RWPE1 (cell line): ENCODE results near the gene OGDH.

ENCODE experiments used
- CTCF ChIA-PET: fragments of 350-600 bp; sonication (Branson Sonifier 250); formaldehyde crosslinking; extraction: SDS; loops from one replicate; lab custom pipeline; 2021; lab: Yijun Ruan, JAX
- POLR2A ChIA-PET: fragments of 400-600 bp; formaldehyde crosslinking; extraction: SDS; loops from one replicate; lab custom pipeline; 2020; ENCODE audit warnings: antibody characterized with exemption; ENCODE audit not compliant: low non-redundant PET; lab: Yijun Ruan, JAX
- DNase-seq: peaks from one replicate; pipeline ENCODE4 v3.0.0; 2012; ENCODE audit warnings: low spot score
- H3K27ac ChIP-seq: fragments of 450-650 bp; 2 replicates; pipeline ENCODE4 v1.5.1; 2017
- CTCF ChIP-seq: fragments of 450-650 bp; conservative IDR thresholded peaks from 2 replicates; pipeline ENCODE4 v1.5.1; 2017; ENCODE audit warnings: low read depth, mild to moderate bottlenecking

The OGDH gene

GRCh38 chr7:44634839-44635591, 28.6 kb downstream of the OGDH start:
- POLR2A ChIA-PET = no interaction called here
- H3K27ac ChIP-seq = peak overlapping the region; percentile 99
- TF ChIP-seq CTCF = no peak
- CTCF ChIA-PET = interaction anchor here (0.5 to 0.6 kb wide), 3 partner anchors 19 to 197 kb away, joined by 3 read pairs; no protein-coding TSS in a partner anchor
- DNase-seq = no peak

GRCh38 chr7:44636041-44636584, 29.7 kb downstream of the OGDH start:
- ChIA-PET POLR2A (no interaction called here), CTCF (interaction anchor here (0.5 to 0.6 kb wide), 3 partner anchors 87 to 215 kb away, joined by 3 to 4 read pairs (median 3); no protein-coding TSS in a partner anchor)

GRCh38 chr7:44636926-44637325, 30.5 kb downstream of the OGDH start:
- no peak for DNase-seq
- peak overlapping the region; percentile 99 for H3K27ac ChIP-seq
- POLR2A ChIA-PET = no interaction called here
- TF ChIP-seq CTCF = no peak
- CTCF ChIA-PET = interaction anchor here (0.6 kb wide), 1 partner anchor 215 kb away, joined by 3 read pairs; no protein-coding TSS in a partner anchor

More at GRCh38 chr7:44636041-44636584, 29.7 kb downstream of the OGDH start:
- H3K27ac ChIP-seq = peak overlapping the region; percentile 99
- no peak for DNase-seq
- TF ChIP-seq CTCF = no peak

- DNase-seq = peak; percentile 82
- TF ChIP-seq CTCF = no peak
- POLR2A ChIA-PET = interaction anchor here (0.6 to 1.0 kb wide), 3 partner anchors 14 to 33 kb away, joined by 3 to 9 read pairs (median 4); partner anchors contain the start of gene OGDH
- CTCF ChIA-PET = interaction anchor here (1.1 kb wide), 1 partner anchor 17 kb away, joined by 5 read pairs; no protein-coding TSS in a partner anchor
- H3K27ac ChIP-seq = peak overlapping the region; percentile 99
These were observed 31.6 kb downstream of the OGDH start for GRCh38 chr7:44637788-44638594.

- ChIA-PET CTCF (interaction anchor here (0.7 to 1.8 kb wide), 3 partner anchors 16 to 51 kb away, joined by 3 to 5 read pairs (median 5); no protein-coding TSS in a partner anchor), POLR2A (interaction anchor here (0.6 to 0.9 kb wide), 2 partner anchors 33 to 34 kb away, joined by 3 to 9 read pairs; no protein-coding TSS in a partner anchor)
- peak overlapping the region; percentile 99 for H3K27ac ChIP-seq
- DNase-seq = peak; percentile 92
- TF ChIP-seq CTCF = no peak
These were observed 32.5 kb downstream of the OGDH start for GRCh38 chr7:44638611-44639557.
